ENCODE data around the gene MYL6.

DNA sequence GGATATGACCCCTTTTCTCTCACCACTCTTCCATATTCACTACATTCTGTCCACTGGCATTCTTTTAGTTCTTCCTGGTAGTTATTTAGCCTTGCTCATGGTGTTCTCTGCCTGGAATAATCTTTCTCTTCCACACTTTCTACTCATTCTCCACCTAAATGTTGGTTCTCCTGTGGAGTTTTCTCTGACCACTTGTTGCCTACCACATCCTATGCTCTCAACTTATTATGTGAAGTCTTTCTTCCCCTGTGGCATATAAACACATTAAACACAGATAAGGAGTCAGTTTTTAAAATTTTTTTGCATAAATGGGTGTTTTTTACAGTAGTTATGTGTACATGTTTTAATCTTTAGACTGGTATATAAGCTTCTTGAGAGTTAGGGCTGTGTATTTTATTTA, 34.4 kb downstream of the MYL6 start:
- TF ChIP-seq, protein P1, sequence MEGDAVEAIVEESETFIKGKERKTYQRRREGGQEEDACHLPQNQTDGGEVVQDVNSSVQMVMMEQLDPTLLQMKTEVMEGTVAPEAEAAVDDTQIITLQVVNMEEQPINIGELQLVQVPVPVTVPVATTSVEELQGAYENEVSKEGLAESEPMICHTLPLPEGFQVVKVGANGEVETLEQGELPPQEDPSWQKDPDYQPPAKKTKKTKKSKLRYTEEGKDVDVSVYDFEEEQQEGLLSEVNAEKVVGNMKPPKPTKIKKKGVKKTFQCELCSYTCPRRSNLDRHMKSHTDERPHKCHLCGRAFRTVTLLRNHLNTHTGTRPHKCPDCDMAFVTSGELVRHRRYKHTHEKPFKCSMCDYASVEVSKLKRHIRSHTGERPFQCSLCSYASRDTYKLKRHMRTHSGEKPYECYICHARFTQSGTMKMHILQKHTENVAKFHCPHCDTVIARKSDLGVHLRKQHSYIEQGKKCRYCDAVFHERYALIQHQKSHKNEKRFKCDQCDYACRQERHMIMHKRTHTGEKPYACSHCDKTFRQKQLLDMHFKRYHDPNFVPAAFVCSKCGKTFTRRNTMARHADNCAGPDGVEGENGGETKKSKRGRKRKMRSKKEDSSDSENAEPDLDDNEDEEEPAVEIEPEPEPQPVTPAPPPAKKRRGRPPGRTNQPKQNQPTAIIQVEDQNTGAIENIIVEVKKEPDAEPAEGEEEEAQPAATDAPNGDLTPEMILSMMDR (IDR thresholded peaks at IDR 0.05), result no peak
- no peak for TF ChIP-seq POLR2A (IDR thresholded peaks at IDR 0.05)

All from uterus (tissue), 2 donors.